LNCAP (cell line): ENCODE results near the gene ST6GALNAC3.

Experiments used
- TF ChIP-seq, protein P1 (sequence below): fragments of 450-650 bp; IDR thresholded peaks from 2 replicates; pipeline ENCODE4 v1.5.1; 2017; ENCODE audit warnings: mild to moderate bottlenecking

The ST6GALNAC3 gene

GRCh38 chr1:76477156-76477555 is 402.6 kb downstream of the ST6GALNAC3 start:
- TF ChIP-seq, protein P1, sequence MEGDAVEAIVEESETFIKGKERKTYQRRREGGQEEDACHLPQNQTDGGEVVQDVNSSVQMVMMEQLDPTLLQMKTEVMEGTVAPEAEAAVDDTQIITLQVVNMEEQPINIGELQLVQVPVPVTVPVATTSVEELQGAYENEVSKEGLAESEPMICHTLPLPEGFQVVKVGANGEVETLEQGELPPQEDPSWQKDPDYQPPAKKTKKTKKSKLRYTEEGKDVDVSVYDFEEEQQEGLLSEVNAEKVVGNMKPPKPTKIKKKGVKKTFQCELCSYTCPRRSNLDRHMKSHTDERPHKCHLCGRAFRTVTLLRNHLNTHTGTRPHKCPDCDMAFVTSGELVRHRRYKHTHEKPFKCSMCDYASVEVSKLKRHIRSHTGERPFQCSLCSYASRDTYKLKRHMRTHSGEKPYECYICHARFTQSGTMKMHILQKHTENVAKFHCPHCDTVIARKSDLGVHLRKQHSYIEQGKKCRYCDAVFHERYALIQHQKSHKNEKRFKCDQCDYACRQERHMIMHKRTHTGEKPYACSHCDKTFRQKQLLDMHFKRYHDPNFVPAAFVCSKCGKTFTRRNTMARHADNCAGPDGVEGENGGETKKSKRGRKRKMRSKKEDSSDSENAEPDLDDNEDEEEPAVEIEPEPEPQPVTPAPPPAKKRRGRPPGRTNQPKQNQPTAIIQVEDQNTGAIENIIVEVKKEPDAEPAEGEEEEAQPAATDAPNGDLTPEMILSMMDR, result no peak

DNA sequence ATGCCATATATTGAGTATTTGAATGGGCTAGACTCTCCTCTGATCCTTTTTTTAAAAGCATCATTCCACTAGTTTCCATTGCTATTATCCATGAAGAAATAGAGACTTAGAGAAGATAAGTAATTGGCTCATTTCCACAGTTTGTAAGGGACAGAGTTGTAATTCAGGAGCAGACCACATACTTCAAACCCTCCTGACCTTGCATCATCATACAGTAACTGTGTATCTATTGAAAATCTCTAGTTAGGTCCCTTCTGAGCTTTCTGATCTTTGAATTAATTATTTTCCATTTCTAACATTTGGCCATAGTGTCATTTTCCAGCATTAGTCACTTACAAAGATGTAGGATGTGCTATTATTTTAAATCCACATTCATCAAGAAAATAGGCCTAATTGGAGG is 406.3 kb downstream of the ST6GALNAC3 start:
- TF ChIP-seq, protein P1, result no peak

- TF ChIP-seq, protein P1, result no peak
Measured at GRCh38 chr1:76481672-76482071, 407.1 kb downstream of the ST6GALNAC3 start.

- TF ChIP-seq, protein P1, result no peak
Measured at GRCh38 chr1:76482272-76482671, 407.7 kb downstream of the ST6GALNAC3 start.

DNA sequence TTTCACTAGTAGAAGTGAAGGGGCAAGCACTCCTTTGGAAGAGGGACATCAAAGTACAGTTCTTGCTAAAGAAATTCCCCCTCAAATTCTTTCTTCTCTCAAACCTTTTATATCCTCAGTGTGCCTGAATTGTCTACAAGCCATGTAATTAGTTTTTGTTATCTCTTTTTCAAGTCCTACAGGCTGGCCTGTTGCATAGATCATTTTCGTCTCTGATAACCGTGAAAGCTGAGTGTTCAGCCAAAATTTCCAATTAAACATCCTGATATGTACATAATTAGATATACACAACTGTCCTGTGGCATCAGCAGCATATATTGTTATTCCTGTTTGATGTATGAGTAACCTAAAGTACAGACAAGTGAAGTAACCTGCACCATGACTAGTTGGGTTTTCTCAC is 417.2 kb downstream of the ST6GALNAC3 start:
- TF ChIP-seq, protein P1, result no peak

- TF ChIP-seq, protein P1, result no peak
Measured at GRCh38 chr1:76492752-76493430, 418.3 kb downstream of the ST6GALNAC3 start.

GRCh38 chr1:76494807-76495206 is 420.3 kb downstream of the ST6GALNAC3 start:
- TF ChIP-seq, protein P1, result no peak

DNA sequence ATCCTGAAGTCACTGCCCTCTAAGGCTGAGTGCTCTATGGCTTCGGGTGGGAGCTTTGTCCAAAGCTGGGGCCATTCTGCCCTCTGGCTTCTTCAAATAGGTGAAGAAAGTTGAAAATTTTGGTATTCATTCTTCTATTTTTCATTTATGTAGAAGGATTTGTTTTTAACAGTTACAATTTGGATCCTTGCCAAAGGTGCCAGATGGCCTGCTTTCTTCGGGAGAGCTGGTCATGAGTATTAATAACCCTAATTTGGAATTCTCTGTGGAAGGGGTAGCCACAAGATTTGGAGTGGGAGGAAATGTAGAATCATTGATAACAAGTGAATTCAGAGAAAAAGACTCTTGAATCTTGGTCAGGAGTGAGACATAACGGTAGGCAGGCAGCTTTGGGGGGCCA is 422.3 kb downstream of the ST6GALNAC3 start:
- TF ChIP-seq, protein P1, result no peak
